ENCODE results near the gene NDUFS4.
"Not testable (repeated sequence)": the region's sequence is repeated elsewhere in the genome, so short reads cannot be mapped to it uniquely, and the experiment has no call there.

NDUFS4 gene

DNA sequence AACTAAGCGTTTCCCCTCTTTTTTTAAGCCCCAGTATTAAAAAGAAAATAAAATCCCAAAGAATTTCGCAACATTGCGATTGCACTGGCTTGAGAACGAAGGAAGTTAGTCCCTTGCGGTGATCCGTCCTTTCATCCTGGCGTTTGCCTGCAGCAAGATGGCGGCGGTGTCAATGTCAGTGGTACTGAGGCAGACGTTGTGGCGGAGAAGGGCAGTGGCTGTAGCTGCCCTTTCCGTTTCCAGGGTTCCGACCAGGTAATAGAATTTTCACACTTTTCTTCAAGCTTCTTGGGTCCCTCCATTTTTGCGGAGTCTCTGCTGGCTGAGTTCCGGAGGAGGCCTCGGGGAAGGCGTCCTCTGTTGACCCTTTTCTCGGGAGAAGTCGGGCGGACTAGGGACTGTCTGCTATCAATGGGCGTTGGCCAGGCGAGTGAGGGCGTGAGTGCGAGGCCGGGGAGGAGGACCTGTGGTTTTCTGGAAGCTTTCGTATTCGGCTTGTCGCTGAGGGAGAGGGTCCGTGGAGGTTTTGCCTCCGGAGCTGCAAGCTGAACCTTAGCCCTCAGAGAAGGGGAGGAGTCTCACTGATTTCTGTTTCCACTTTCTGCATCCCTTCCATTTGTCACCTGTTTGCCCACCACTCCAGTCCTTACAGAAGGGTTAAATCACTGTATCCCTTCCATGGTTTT, at the start of gene NDUFS4:
Gene NDUFS4, plus strand, starts transcription at position 134 of the 686 bp plus-strand sequence. Its CDS starts 24 bp downstream, at position 158.
- peak; percentile 66 for DNase-seq

GRCh38 chr5:53512539-53512938, 47.9 kb upstream of the NDUFS4 start:
- no peak for DNase-seq

DNA sequence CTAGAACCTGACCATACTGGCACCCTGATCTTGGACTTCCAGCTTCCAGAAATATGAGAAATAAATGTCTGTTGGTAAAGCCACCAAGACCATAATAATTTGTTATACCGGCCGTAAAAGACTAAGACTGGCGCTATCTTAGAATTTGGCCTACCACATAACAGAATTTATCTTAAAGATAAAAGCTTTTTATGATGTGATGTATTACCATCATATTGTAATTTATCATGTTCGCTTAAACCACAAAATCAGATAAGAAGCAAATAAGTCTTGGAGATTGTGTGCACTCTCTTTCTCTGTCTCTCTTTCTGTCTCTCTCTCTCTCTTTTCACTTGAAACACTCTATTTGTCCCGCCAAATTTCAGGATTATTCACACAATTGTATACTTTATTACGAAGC, 44.5 kb upstream of the NDUFS4 start:
- no peak for DNase-seq

DNA sequence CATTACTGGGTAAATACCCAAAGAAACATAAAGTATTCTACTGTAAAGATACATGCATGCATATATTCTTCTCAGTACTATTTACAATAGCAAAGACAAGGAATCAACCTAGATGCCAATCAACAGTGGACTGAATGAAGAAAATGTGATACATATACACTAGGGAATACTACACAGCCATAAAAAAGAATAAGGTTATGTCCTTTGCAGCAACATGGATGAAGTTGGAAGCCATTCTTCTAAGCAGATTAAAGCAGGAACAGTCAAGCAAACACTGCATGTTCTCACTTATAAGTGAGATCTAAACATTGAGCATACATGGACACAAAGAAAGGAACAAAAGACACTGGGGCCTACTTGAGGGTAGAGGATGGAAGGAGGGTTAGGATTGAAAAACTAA, 39.6 kb upstream of the NDUFS4 start:
- DNase-seq = no peak

- DNase-seq = no peak
These were observed 22.7 kb upstream of the NDUFS4 start for GRCh38 chr5:53537711-53538110.

GRCh38 chr5:53540739-53541138, 19.7 kb upstream of the NDUFS4 start:
- not testable (repeated sequence) for DNase-seq

GRCh38 chr5:53541859-53542258, 18.6 kb upstream of the NDUFS4 start:
- DNase-seq = no peak

DNA sequence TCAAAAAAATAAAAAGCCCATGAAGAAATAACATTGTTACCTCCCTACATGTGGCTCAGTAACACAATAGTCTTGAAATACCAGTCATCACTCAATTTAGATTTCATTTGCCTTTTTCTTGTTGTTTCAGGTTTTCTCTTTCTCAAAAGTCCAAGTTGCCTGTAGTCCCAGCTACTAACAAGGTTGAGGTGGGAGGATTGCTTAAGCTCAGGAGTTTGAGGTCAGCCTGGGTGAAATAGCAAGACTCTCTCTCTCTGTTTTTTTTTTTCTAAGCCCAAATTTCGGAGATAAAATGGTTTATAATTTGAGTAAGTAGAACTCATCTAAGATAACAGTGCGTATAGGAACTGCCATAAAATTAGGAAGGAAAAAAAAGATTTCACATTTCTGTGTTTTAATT, 17.5 kb upstream of the NDUFS4 start:
- no peak for DNase-seq

- DNase-seq = no peak
These were observed 17.0 kb upstream of the NDUFS4 start for GRCh38 chr5:53543401-53543800.

DNA sequence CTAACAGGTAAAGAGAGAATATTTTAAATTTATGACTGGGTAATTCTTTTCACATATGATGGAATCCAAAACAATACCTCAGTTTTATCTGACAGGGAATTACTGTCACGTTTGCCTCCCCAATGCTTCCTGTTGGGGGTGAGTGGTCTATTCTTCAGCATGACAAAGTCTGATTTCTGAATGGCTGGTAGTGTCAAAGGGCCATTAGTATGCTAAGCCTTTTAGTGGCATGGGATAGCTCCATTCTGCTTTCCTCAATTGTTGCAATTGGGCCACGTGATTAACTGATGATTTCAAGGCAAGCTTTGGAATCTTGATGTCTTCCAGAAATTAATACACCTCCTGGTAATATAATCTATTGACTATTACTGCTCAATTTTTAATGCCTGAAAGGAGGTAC, 14.7 kb upstream of the NDUFS4 start:
- no peak for DNase-seq

- no peak for DNase-seq
These were observed 13.2 kb upstream of the NDUFS4 start for GRCh38 chr5:53547226-53547625.

GRCh38 chr5:53548501-53548900, 11.9 kb upstream of the NDUFS4 start:
- DNase-seq = not testable (repeated sequence)

GRCh38 chr5:53549792-53550191, 10.6 kb upstream of the NDUFS4 start:
- no peak for DNase-seq

DNA sequence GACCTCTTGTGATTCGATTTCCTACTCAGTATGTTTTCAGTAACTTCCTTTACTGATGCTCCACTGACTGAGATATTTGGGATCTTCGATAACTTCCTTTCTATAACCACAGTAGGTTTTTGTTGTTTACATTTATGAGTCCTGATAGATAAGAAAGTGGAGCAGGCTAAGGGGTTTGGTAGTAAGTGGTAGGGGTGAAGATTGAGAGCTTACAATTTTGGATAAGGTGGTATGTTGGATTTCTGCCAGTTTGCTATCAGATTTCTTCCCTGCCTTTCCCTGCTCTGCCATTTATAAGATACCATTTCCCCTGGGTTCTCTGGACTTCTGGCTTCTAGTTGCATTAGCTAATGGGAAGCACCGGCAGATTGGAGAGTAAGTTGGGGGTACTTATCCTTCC, 7.9 kb upstream of the NDUFS4 start:
- no peak for DNase-seq

GRCh38 chr5:53554444-53554843, 6.0 kb upstream of the NDUFS4 start:
- no peak for DNase-seq

DNA sequence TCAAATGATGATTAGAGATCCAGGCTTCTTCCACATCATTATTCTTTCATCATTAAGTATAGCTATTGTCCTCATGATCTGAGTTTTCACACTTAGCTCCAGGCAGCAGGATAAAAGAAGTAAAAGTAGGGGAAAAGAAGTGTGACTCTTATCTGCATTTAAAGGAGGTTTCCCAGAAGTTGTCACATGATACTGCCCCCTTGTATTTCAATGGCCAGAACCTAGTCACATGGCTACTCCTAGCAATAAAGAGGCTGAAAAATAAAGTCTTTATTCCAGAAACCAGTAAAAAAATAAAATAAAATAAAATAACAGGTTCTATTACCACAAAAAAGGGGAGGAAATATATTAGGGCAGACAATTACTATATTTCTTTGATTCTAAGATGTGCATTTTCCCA, 5.3 kb upstream of the NDUFS4 start:
- no peak for DNase-seq

DNA sequence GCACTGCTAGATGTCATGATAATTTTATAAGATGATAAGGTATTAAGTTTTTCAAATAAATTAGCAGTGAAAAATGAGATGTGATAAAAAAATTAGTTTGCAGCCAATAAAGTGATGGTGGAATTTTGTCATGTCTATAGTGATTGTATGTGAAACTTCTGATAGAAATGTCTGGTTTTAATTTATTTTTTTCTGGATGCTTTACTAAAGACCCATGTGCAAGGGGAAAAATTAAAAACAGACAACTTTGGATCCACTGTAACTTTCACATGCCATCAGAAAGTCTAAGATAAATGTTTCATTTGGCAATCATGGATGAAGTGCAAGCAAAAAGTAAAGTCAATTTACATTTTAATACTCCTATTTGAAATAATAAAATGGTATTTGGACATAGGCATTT, 4.4 kb upstream of the NDUFS4 start:
- no peak for DNase-seq

DNA sequence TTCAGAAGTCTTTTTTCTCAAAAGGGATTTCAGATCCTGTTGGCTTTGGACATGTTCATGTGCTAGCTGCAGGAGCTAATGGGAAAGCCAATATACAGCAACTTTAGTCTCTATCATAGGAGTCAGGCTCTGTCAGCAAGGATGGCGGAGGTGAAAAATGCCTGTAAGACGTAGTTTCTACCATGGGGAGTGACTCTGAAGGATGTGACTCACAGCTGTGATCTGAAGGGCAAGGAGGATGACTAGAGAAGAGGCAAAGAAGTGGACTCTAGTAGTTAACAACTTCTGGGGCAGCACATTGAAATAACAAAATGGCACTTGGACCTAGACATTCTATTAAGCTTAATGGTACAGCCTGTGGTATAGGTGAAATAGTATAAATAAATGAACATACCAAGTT, 3.1 kb upstream of the NDUFS4 start:
- DNase-seq = no peak

DNA sequence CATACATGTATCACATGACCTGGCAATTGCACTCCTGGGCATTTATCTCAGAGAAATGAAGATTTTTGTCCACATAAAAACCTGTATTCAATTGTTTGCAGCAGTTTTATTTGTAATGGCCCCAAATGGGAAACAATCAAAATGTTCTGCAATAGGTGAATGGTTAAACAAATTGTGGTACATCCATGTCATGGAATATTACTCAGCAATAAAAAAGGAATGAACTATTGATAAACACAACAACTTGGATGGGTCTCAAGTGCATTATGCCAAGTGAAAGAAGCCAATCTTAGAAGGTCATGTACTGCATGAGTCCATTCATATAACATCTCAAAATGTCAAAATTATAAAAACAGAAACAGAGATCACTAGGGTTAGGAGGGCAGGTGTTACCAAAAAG, 1.5 kb upstream of the NDUFS4 start:
- no peak for DNase-seq

GRCh38 chr5:53560028-53560427, 411 bp upstream of the NDUFS4 start:
- no peak for DNase-seq

GRCh38 chr5:53568401-53568800, 8.0 kb downstream of the NDUFS4 start:
- DNase-seq = no peak

GRCh38 chr5:53568871-53569270, 8.4 kb downstream of the NDUFS4 start:
- no peak for DNase-seq

DNA sequence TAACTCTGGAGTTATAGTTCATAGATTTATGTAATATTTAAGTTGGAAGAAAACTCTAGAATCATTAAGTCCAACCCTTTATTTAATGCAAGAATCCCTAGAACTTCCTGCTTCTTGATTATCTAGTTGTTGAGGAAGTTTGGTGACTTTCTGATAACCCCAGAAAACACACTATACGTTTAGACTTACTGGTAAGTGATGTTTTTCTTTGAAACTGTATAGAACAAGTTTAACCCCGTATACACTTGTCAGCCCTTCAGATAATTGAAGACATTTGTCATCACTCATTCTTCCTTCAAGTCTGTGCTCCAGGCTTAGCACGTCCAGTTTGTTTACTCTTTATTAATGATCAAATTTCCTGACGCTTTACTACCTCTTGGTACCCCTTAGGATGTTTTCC, 9.0 kb downstream of the NDUFS4 start:
- no peak for DNase-seq

DNA sequence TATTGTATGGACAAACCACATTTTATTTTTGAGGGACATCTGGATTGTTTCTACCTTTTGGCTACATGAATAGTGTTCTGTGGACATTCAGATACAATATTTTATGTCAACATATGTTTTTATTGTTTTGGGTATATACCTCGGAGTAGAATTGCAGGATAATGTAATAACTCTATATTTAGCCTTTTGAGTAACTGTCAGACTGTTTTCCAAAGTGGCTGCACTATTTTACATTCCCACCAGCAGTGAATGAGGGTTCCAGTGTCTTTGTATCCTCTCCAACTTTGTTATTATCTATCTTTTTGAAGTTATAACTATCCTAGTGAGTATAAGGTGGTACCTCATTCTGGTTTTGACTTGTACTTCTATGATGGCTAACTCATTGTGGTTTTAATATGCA, 11.0 kb downstream of the NDUFS4 start:
- DNase-seq = no peak

GRCh38 chr5:53575101-53575500, 14.7 kb downstream of the NDUFS4 start:
- no peak for DNase-seq

All from T1000 (cell line).